Sigmoid colon (tissue), 7 donors: ENCODE results near the gene NRIP3. TPM values are rescaled to one million over a fixed set of nuclear protein-coding genes. Genes with fewer than 3 reads are reported as not detected.

Experiments
- DNase-seq: peaks from one replicate; pipeline ENCODE4 v3.0.0-alpha.2; 2019
- H3K27ac ChIP-seq, 4 donors: fragments of 200-600 bp; sonication (generic); one replicate each; pipeline ENCODE4 v1.5.1; 2016 to 2019; ENCODE audit warnings: mild to moderate bottlenecking in 1 of 4
- H3K27me3 ChIP-seq, 3 donors: fragments of 200-600 bp; sonication (generic); one replicate each; pipeline ENCODE4 v1.5.1; 2019; ENCODE audit warnings: mild to moderate bottlenecking in 1 of 3
- H3K36me3 ChIP-seq, 4 donors: fragments of 200-600 bp; sonication (generic); one replicate each; pipeline ENCODE4 v1.5.1; 2016 to 2019
- H3K4me1 ChIP-seq, 4 donors: fragments of 200-600 bp; sonication (generic); one replicate each; pipeline ENCODE4 v1.5.1; 2017 to 2019
- H3K4me3 ChIP-seq, 4 donors: fragments of 200-600 bp; sonication (generic); one replicate each; pipeline ENCODE4 v1.5.1; 2017 to 2019; ENCODE audit warnings: mild to moderate bottlenecking in 2 of 4, moderate library complexity in 1 of 4
- H3K9me3 ChIP-seq, 4 donors: fragments of 200-600 bp in 3 of 4; sonication (generic) in 3 of 4; one replicate each; pipeline versions ENCODE4 v1.5.1 to v1.6.1; 2013 to 2019
- CTCF ChIP-seq, 4 experiments: fragments of 450-650 bp in 3 of 4; fragments of 200-600 bp in 1 of 4; IDR thresholded peaks; one replicate each; pipeline ENCODE4 v1.5.1; 2016 to 2019; ENCODE audit warnings: antibody characterized with exemption in 4 of 4, mild to moderate bottlenecking in 3 of 4, moderate library complexity in 2 of 4
- EP300 ChIP-seq, 4 donors: sonication (generic); formaldehyde crosslinking; IDR thresholded peaks; one replicate each; pipeline ENCODE4 v1.6.1; 2017; ENCODE audit warnings: antibody characterized with exemption in 4 of 4
- POLR2A ChIP-seq, 2 donors: fragments of 450-650 bp; IDR thresholded peaks; one replicate each; pipeline ENCODE4 v1.6.1; 2016; ENCODE audit warnings: antibody characterized with exemption in 2 of 2, mild to moderate bottlenecking in 2 of 2, moderate library complexity in 2 of 2
- POLR2AphosphoS5 ChIP-seq, 4 donors: sonication (generic); formaldehyde crosslinking; IDR thresholded peaks; one replicate each; pipeline ENCODE4 v1.6.1; 2017; ENCODE audit warnings: antibody characterized with exemption in 4 of 4
- WGBS, 2 donors: extraction: QIAGEN DNeasy Blood & Tissue Kit; methylation state at CpG; one replicate each; pipeline ENCODE4 v1.1.7; 2013; 5-methylcytosine and 5-hydroxymethylcytosine counted together
- intact Hi-C: fragments of 100-400 bp; cut with DNase I; formaldehyde crosslinking; loops from one replicate; pipeline ENCODE4 v1.15.1; 2023
- polyA plus RNA-seq, 3 donors: library from polyadenylated mRNA; stranded (reverse); fragments of 200-250 nt; gene quantifications; one replicate each; pipeline ENCODE4 v1.2.3, GENCODE V29; 2013
- total RNA-seq, 4 donors: library from RNA; depleted of rRNA; stranded (reverse); fragments of >200 nt; gene quantifications; one replicate each; pipeline ENCODE4 v1.1.0, GENCODE V29; 2016
- donor health status: healthy with polysubstance abuse.
- donor health status: Bipolar disorder and iron deficiency.
- donor health status: healthy.

NRIP3 gene
- total RNA-seq (1 to 10 TPM; 2.3 to 5.3 (median 3.6) TPM), polyA plus RNA-seq (under 1 TPM in 2 of 3 donors, not detected in 1; under 0.01 to 0.61 TPM)

GRCh38 chr11:9003573-9004182 lies at the start of gene NRIP3:
NRIP3 (minus strand) TSS chr11:9004001; CDS start chr11:9003935, 66 bp downstream.
- DNase-seq = peak; percentile 88
- peaks cover 0 to 20% (median 20%) of the 10 kb centered on the region in 4 donors for H3K4me1 ChIP-seq
- TF ChIP-seq POLR2AphosphoS5 (IDR thresholded peaks at IDR 0.05) = peak in 2 of 4 donors; percentile 54 to 66
- TF ChIP-seq CTCF (IDR thresholded peaks at IDR 0.05) = no peak
- WGBS, 2 donors = 1% methylated on average over 83 of the region's 83 CpGs
- no peaks in the 10 kb centered on the region for H3K36me3 ChIP-seq
- intact Hi-C loops = no loop called here
- no peaks in the 10 kb centered on the region for H3K9me3 ChIP-seq
- H3K27me3 ChIP-seq = peaks cover 0 to 25% (median 9%) of the 10 kb centered on the region in 3 donors
- peak within 1 kb of the TSS; percentile 22 to 59 (median 46) for H3K4me3 ChIP-seq
- peak within 1 kb of the TSS in 1 of 4 donors; percentile 62 for H3K27ac ChIP-seq

DNA sequence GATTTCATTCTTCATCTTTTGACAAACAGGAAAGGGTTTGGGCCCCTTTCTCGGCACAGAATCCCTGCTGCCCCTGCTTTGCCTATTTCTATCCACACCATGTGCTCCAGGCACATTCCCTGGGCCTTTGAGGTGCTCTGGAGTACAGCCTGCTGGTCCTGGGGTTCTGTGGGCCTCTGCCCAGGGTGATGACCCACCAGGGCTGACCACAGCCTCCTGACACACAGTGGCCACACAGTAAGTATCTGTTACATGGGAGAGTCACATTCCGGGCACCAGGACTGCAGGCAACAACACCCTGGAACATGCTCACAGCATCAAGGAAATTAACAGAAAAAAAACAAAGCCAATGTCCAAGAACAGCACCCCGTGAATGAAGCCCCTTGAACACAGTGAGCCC lies 48.5 kb upstream of the NRIP3 start:
- 85 to 92% methylated on average over 3 of the region's 3 CpGs for WGBS, 2 donors
- no peak for DNase-seq
- TF ChIP-seq EP300 (IDR thresholded peaks at IDR 0.05) = no peak
- no peak for TF ChIP-seq POLR2A (IDR thresholded peaks at IDR 0.05)
- TF ChIP-seq POLR2AphosphoS5 (IDR thresholded peaks at IDR 0.05) = no peak
- TF ChIP-seq CTCF (IDR thresholded peaks at IDR 0.05) = no peak
- no peaks in the 10 kb centered on the region for H3K27me3 ChIP-seq
- H3K27ac ChIP-seq = no peak overlapping the region
- intact Hi-C loops = no loop called here
- H3K36me3 ChIP-seq = no peaks in the 10 kb centered on the region
- peaks cover 0 to 25% (median 20%) of the 10 kb centered on the region in 4 donors for H3K4me1 ChIP-seq
- no peak overlapping the region for H3K4me3 ChIP-seq
- no peaks in the 10 kb centered on the region for H3K9me3 ChIP-seq

- peak overlapping the region in 2 of 4 donors; percentile 83 to 84 for H3K27ac ChIP-seq
Measured at GRCh38 chr11:9049959-9050358, 46.2 kb upstream of the NRIP3 start.

DNA sequence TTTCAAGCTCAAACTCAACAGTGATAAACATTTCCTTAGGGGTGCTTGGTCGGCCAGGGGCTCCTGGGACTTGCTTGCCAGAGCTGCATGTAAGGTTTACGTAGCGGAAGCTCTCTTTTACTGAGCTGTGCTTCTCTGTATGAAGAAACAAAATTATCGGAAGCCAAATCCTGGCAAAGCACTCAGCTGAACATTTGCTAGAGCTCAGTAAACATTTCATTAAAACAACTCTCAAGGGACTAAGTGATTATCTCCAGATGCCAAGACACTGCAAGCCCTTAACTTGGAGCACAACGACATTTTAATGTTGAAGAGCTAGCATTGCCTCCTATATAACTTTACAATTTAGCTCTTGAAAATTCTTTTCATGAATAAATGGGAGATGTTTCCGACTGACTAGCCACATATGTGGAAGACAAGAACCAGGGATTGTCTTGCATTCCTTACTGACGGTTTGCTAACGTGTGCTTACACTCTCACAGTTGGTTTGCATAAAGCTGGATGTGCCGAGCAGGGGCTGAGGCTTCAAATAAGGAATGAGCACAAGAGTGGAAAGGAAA lies 44.2 kb upstream of the NRIP3 start:
- no peak for TF ChIP-seq POLR2A (IDR thresholded peaks at IDR 0.05)
- TF ChIP-seq POLR2AphosphoS5 (IDR thresholded peaks at IDR 0.05) = peak; percentile 76 to 93 (median 91)
- TF ChIP-seq EP300 (IDR thresholded peaks at IDR 0.05) = peak; percentile 3 to 84 (median 58)
- TF ChIP-seq CTCF (IDR thresholded peaks at IDR 0.05) = no peak
- intact Hi-C loops = no loop called here
- peaks cover 0 to 36% (median 30%) of the 10 kb centered on the region in 4 donors for H3K4me1 ChIP-seq
- H3K36me3 ChIP-seq = no peaks in the 10 kb centered on the region
- H3K27me3 ChIP-seq = no peaks in the 10 kb centered on the region
- peak overlapping the region in 2 of 4 donors; percentile 17 to 31 for H3K4me3 ChIP-seq
- DNase-seq = peak; percentile 78
- peak overlapping the region; percentile 68 to 84 (median 76) for H3K27ac ChIP-seq
- H3K9me3 ChIP-seq = no peaks in the 10 kb centered on the region
- 75 to 85% methylated on average over 9 of the region's 9 CpGs for WGBS, 2 donors

More at GRCh38 chr11:9049959-9050358, 46.2 kb upstream of the NRIP3 start:
- 94 to 95% methylated on average over 2 of the region's 2 CpGs for WGBS, 2 donors
- H3K4me3 ChIP-seq = no peak overlapping the region
- H3K9me3 ChIP-seq = no peaks in the 10 kb centered on the region
- H3K27me3 ChIP-seq = no peaks in the 10 kb centered on the region
- TF ChIP-seq CTCF (IDR thresholded peaks at IDR 0.05) (no peak), POLR2A (IDR thresholded peaks at IDR 0.05) (no peak), POLR2AphosphoS5 (IDR thresholded peaks at IDR 0.05) (no peak), EP300 (IDR thresholded peaks at IDR 0.05) (no peak)
- peaks cover 0 to 36% (median 30%) of the 10 kb centered on the region in 4 donors for H3K4me1 ChIP-seq
- no peak for DNase-seq
- intact Hi-C loops = no loop called here
- H3K36me3 ChIP-seq = no peaks in the 10 kb centered on the region
